Thyroid gland (tissue), 4 donors: ENCODE results near the gene TBCD. TPM values are rescaled to one million over a fixed set of nuclear protein-coding genes. Genes with fewer than 3 reads are reported as not detected.
"Not testable (repeated sequence)": the region's sequence is repeated elsewhere in the genome, so short reads cannot be mapped to it uniquely, and the experiment has no call there.

Source experiments
- DNase-seq, 2 donors: peaks; one replicate each; pipeline ENCODE4 v3.0.0-alpha.2; 2019
- H3K27ac ChIP-seq, 3 donors: fragments of 200-600 bp; sonication (generic); 1 replicate in 2 of 3; 2 replicates in 1 of 3; pipeline ENCODE4 v1.5.1; 2016 to 2019; ENCODE audit warnings: mild to moderate bottlenecking in 1 of 3, moderate library complexity in 1 of 3
- H3K27me3 ChIP-seq: fragments of 200-600 bp; sonication (generic); one replicate; pipeline ENCODE4 v1.5.1; 2019
- H3K36me3 ChIP-seq, 2 donors: fragments of 200-600 bp; sonication (generic); one replicate each; pipeline ENCODE4 v1.5.1; 2016 to 2019
- H3K4me1 ChIP-seq, 2 donors: fragments of 200-600 bp; sonication (generic); one replicate each; pipeline ENCODE4 v1.5.1; 2017 to 2019
- H3K4me3 ChIP-seq, 3 donors: fragments of 200-600 bp; sonication (generic); replicated peaks in 1 of 3; 1 replicate in 2 of 3; 2 replicates in 1 of 3; pipeline ENCODE4 v1.5.1; 2016; ENCODE audit warnings: mild to moderate bottlenecking in 1 of 3
- H3K9me3 ChIP-seq: fragments of 200-600 bp; sonication (generic); one replicate; pipeline ENCODE4 v1.5.1; 2017
- CTCF ChIP-seq, 6 experiments: fragments of 200-600 bp in 3 of 6; fragments of 450-650 bp in 3 of 6; sonication (generic) in 3 of 6; IDR thresholded peaks; one replicate each; pipeline ENCODE4 v1.5.1; 2016 to 2019; ENCODE audit warnings: antibody characterized with exemption in 6 of 6, mild to moderate bottlenecking in 2 of 6, inconsistent platforms in 1 of 6, moderate library complexity in 1 of 6
- POLR2A ChIP-seq, 2 donors: fragments of 450-650 bp; IDR thresholded peaks; one replicate each; pipeline ENCODE4 v1.6.1; 2017; ENCODE audit warnings: antibody characterized with exemption in 2 of 2, mild to moderate bottlenecking in 2 of 2, moderate library complexity in 1 of 2
- WGBS, 2 donors: methylation state at CpG; one replicate each; pipeline ENCODE4 v1.1.5; 2017; 5-methylcytosine and 5-hydroxymethylcytosine counted together
- intact Hi-C: fragments of 100-400 bp; cut with DNase I; formaldehyde crosslinking; loops from one replicate; pipeline ENCODE4 v1.15.1; 2023
- total RNA-seq, 4 donors: library from RNA; depleted of rRNA; stranded (reverse); fragments of >200 nt; gene quantifications; one replicate each; pipeline ENCODE4 v1.2.3, GENCODE V29; 2016

TBCD gene
- total RNA-seq, 4 donors from 2014 or later, result 72.6 to 85.9 (median 79.6) TPM

GRCh38 chr17:82952019-82952418 is 200.2 kb downstream of the TBCD start:
- no peak for DNase-seq
- Histone ChIP-seq H3K4me1 (no peaks in the 10 kb centered on the region), H3K4me3 (no peak overlapping the region), H3K36me3 (no peaks in the 10 kb centered on the region), H3K27me3 (no peaks in the 10 kb centered on the region), H3K9me3 (no peaks in the 10 kb centered on the region), H3K27ac (no peak overlapping the region)
- 94 to 97% methylated on average over 13 of the region's 13 CpGs for WGBS, 2 donors
- TF ChIP-seq POLR2A (IDR thresholded peaks at IDR 0.05), result no peak
- TF ChIP-seq CTCF (IDR thresholded peaks at IDR 0.05), result no peak
- intact Hi-C loops, result no loop called here

- H3K4me1 ChIP-seq, H3K4me3 ChIP-seq, H3K27ac ChIP-seq, DNase-seq, H3K27me3 ChIP-seq, H3K9me3 ChIP-seq, intact Hi-C loops, H3K36me3 ChIP-seq: not testable (repeated sequence)
- 87 to 88% methylated on average over 3 of the region's 3 CpGs for WGBS, 2 donors
Observed at GRCh38 chr17:82955106-82955505, 203.2 kb downstream of the TBCD start.

GRCh38 chr17:82955627-82956026 is 203.8 kb downstream of the TBCD start:
- H3K36me3 ChIP-seq, intact Hi-C loops, H3K9me3 ChIP-seq, H3K4me3 ChIP-seq, H3K27me3 ChIP-seq, H3K27ac ChIP-seq, H3K4me1 ChIP-seq, DNase-seq: not testable (repeated sequence)
- WGBS, 2 donors, result 95 to 98% methylated on average over 4 of the region's 4 CpGs

- Histone ChIP-seq H3K4me1 (no peaks in the 10 kb centered on the region), H3K9me3 (no peaks in the 10 kb centered on the region), H3K36me3 (no peaks in the 10 kb centered on the region), H3K27me3 (no peaks in the 10 kb centered on the region), H3K4me3 (no peak overlapping the region), H3K27ac (no peak overlapping the region)
- TF ChIP-seq CTCF (IDR thresholded peaks at IDR 0.05), result no peak
- no peak for TF ChIP-seq POLR2A (IDR thresholded peaks at IDR 0.05)
- WGBS, 2 donors, result 93 to 94% methylated on average over 4 to 11 of the region's 18 CpGs
- no peak for DNase-seq
- intact Hi-C loops, result no loop called here
Observed at GRCh38 chr17:82956146-82956725, 204.4 kb downstream of the TBCD start.

GRCh38 chr17:82956726-82957468 is 205.0 kb downstream of the TBCD start:
- Histone ChIP-seq H3K9me3 (no peaks in the 10 kb centered on the region), H3K36me3 (no peaks in the 10 kb centered on the region), H3K27me3 (no peaks in the 10 kb centered on the region), H3K4me3 (no peak overlapping the region), H3K27ac (no peak overlapping the region), H3K4me1 (no peaks in the 10 kb centered on the region)
- WGBS, 2 donors, result 94 to 96% methylated on average over 20 to 22 of the region's 33 CpGs
- DNase-seq, result no peak
- TF ChIP-seq POLR2A (IDR thresholded peaks at IDR 0.05) (no peak), CTCF (IDR thresholded peaks at IDR 0.05) (no peak)
- intact Hi-C loops, result no loop called here

- H3K27me3 ChIP-seq, result no peaks in the 10 kb centered on the region
- H3K9me3 ChIP-seq, result no peaks in the 10 kb centered on the region
- intact Hi-C loops, result no loop called here
- H3K36me3 ChIP-seq, result no peaks in the 10 kb centered on the region
- H3K4me1 ChIP-seq, result no peaks in the 10 kb centered on the region
- DNase-seq, result no peak
- H3K27ac ChIP-seq, result no peak overlapping the region
- 85 to 90% methylated on average over 7 to 8 of the region's 8 CpGs for WGBS, 2 donors
- TF ChIP-seq POLR2A (IDR thresholded peaks at IDR 0.05) (no peak), CTCF (IDR thresholded peaks at IDR 0.05) (no peak)
- no peak overlapping the region for H3K4me3 ChIP-seq
Observed at GRCh38 chr17:82957469-82957795, 205.6 kb downstream of the TBCD start.
